GM21367 (cell line): Measurements from ENCODE around the gene SLC2A6.

Experiments
- ATAC-seq: cut with Tn5 transposase; IDR thresholded peaks from one replicate; pipeline ENCODE4 v1.9.1; 2021; ENCODE audit not compliant: unreplicated experiment

SLC2A6 gene

DNA sequence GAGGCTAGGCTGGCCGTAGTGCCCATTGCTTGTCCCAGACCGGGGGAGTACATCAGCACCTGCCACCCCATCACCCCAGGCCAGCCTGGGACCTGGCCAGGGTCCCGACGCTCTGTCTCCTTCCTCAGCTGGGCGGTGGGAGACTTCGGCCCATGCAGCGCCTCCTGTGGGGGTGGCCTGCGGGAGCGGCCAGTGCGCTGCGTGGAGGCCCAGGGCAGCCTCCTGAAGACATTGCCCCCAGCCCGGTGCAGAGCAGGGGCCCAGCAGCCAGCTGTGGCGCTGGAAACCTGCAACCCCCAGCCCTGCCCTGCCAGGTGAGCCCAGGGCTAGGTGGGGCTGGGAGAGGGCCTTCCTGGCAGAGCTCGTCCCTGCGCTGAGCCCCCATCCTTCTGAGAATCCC, 35.7 kb downstream of the SLC2A6 start:
- no peak for ATAC-seq

DNA sequence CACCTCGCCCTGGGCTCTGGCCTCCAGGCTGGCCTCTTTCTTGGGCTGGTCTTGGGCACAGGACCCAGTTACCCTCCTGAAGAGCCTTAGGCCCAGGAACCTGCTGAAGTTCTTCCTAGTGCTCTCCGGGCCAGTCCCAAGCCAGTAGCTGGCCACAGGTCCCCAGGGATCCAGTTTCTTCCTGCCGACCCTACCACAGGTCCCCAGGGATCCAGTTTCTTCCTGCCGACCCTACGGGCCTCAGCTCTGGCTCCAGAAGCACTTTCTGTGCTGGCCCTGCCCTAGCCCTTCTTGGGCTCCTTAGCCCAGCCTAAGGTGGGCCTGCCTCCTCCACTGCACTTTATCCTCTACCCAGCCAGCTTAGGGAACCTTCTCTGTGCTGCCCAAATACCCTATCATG, 37.3 kb downstream of the SLC2A6 start:
- ATAC-seq: no peak

DNA sequence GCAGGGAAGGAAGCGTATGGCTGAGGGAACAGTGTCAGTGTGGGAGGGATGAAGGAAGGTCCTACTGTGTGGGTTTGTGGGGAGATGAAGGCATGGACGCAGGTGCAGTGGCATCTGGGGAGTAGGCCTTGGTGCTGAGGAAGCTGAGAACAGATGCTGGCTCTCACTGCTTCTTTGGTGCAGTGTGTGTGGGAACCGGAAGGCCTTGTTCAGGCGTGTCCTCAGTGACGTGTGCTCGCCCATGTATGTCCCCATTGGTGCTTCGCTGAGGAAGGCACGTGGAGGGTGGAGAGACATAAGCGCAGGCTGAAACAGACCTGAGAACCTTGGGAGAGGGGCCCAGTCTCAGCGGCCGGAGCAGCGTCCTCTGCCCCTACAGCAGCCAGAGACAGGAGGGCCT, 38.0 kb downstream of the SLC2A6 start:
- no peak for ATAC-seq

DNA sequence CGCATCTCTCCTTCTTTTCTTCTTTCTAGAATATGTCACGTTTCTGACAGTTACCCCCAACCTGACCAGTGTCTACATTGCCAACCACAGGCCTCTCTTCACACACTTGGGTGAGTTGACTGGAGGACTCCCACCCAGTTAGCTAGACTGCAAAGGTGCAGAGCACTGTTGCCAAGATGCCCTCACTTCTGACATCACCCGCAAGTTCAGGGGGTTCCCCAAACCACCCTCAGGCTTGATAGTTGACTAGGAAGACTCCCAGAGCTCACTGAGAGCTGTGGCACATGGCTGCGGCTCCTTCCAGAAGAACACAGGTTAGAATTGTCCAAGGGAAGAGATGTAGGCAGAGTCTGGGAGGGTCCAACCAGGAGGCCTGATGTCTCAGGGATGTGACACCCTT, 39.6 kb downstream of the SLC2A6 start:
- no peak for ATAC-seq

DNA sequence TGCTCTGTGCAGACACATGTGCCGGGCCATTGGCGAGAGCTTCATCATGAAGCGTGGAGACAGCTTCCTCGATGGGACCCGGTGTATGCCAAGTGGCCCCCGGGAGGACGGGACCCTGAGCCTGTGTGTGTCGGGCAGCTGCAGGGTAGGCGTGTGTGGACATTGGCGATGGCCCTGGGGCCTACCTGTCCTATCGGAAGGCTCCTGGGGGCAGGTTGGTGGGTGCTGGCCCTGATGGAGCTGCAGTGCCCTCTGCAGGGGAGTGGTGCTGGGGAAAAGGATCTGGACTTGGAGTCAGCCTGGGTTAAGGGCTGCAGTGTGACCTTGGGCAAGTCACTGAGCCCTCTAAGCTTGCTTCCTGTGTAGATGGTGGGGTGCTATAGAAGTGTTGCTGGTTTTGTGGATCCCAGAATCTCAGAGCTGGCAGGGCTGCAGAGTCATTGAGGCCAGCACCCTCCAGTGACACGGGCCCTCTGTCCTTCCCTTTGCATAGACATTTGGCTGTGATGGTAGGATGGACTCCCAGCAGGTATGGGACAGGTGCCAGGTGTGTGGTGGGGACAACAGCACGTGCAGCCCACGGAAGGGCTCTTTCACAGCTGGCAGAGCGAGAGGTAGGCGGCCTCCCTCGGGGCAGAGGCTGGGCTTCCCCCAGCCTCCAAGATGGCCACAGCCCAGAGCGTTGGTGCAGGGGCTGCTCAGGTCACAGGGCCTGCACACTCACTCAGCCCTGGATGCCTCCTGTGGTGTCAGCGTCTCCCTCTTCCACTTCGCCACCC, 41.0 kb downstream of the SLC2A6 start:
- no peak for ATAC-seq

DNA sequence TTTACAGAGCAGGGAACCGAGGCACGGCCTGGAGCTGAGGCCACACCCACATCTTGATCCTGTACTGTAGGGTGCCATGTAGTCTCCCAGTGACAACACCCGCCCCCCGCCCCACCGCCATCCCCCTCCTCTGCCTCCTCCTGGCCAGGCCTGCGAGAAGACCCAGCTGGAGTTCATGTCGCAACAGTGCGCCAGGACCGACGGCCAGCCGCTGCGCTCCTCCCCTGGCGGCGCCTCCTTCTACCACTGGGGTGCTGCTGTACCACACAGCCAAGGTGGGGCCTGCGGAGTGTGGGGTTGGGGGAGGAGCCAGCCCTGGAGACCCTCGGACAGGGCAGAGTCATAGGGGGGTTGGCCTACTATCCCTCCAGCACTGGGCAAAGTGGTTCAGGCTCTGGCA, 42.2 kb downstream of the SLC2A6 start:
- no peak for ATAC-seq

DNA sequence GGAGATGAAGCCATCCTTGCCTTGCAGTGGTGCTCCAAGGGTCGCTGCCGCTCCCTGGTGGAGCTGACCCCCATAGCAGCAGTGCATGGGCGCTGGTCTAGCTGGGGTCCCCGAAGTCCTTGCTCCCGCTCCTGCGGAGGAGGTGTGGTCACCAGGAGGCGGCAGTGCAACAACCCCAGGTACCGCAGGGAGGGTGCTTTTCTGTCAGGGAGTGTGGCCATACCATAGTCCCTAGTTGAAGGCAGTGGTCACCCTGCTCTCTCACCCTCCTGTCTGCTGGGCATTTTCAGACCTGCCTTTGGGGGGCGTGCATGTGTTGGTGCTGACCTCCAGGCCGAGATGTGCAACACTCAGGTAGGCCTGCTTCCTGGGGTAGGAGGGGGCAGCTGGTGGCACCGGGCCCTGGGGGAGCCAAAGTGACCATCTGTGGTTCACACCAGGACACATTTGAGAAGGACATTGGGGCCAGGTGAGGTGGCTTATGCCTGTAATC, 45.5 kb downstream of the SLC2A6 start:
- no peak for ATAC-seq

DNA sequence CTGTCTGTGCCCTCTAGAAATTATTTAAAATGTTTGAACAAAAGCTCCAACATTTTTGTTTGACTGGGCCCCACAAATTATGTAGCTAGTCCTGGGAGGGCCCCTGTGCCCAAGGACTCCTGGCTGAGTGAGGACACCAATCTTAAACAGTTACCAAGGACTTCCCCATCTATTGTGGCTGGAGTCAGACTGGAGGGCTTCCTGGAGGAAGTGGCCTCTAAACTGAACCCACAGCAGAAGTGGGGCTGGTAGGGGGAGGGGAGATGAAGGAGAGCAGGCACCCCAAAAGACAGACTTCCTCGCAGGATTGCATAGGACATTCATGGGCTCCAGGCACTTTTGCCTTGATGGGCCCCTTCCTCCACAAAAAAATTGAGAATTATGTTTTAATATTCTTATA, 48.7 kb downstream of the SLC2A6 start:
- no peak for ATAC-seq

DNA sequence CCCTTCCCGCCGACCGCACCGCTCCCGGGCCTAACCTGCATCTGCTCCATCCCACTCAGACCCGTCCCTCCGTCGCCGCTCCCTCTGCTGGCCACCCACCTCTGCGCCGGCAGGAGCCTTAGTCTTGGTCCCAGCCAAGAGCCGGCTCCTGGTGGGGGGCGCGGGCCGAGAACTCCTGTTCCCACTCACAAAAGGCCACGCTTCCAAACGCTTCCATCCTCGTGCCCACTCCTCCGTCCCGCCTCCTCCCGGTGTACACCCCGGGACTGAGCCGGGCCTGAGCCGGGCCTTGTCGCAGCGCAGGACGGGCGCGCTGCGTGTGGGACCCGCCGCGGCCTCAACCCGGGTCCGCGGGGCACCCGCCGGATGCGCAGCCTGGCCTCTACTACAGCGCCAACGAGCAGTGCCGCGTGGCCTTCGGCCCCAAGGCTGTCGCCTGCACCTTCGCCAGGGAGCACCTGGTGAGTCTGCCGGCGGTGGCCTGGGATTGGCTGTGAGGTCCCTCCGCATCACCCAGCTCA, 49.2 kb downstream of the SLC2A6 start:
- no peak for ATAC-seq

DNA sequence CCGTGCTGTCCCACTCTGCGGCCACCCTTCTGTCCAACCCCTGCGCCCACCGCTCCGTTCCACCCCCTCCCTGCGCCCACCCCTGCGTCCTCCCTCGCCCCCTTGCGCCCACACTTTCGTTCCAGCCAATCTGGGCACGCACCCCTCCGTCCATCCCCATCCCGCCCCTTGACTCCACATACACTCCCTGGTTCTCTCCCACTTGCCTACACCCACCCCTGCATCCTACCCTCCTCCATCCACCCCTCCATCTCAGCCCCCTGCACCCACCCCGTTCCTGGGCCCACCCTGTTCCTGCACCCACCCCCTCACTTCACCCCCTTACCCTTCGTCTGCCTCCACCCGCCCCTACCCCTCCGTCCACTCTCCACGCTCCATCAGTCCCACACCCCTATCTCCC, 49.7 kb downstream of the SLC2A6 start:
- ATAC-seq: no peak

DNA sequence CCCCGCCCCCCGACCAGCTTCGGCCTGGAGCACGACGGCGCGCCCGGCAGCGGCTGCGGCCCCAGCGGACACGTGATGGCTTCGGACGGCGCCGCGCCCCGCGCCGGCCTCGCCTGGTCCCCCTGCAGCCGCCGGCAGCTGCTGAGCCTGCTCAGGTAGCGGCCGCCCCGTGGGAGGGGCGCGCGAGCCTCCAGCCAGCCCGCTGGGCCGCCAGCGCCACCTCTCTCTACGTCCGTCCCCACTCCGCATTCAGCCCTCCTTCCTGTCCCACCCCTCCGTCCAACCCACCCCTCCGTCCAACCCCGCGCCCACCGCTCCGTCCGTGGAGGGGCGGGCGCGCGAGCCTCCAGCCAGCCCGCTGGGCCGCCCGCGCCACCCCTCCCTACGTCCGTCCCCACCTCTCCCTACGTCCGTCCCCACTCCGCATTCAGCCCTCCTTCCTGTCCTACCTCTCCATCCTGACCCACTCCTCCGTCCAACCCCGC, 50.2 kb downstream of the SLC2A6 start:
- no peak for ATAC-seq

DNA sequence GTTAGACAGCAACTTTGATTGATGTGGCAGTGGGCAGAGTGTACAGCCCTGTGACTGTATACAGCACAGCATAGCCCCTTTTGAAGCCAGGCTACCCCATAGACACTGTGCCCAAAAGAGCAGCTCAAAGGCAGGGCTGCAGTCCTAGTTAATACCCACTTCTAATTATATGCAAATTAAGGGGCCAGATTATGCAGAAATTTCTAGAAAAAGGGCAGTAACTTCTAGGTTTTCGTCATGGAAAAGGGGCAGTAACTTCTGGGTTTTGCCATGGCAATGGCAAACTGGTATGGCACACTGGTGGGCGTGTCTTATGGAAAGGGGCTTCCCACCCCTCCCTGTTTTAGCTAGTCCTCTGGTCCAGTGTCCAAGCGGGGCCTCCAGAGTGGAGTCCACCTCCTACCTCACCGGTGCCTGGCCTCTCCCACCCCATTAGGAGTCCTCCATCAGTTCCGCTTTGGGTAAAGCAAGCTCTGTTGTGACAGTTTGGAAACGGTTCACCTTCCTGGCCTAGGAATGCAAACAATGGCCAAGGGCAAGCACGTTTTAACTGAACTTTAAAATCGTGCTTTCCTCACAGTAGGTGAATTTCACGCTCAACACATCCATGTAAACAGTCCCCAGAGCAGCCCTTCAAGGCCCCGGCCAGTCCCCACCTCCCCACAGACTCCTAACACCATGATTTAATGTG, 51.1 kb downstream of the SLC2A6 start:
- no peak for ATAC-seq

DNA sequence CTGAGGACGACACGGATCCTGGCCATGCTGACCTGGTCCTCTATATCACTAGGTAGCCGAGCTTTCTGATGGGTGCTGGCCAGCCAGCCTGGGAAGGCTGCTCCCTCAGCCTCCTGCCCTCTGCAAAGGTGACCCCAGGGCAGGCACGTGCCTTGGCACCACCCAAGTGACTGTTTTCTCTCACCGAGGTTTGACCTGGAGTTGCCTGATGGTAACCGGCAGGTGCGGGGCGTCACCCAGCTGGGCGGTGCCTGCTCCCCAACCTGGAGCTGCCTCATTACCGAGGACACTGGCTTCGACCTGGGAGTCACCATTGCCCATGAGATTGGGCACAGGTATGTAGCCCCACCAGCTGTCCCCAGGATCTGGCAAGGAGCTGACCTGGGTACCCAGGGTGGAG, 52.9 kb downstream of the SLC2A6 start:
- ATAC-seq: no peak

DNA sequence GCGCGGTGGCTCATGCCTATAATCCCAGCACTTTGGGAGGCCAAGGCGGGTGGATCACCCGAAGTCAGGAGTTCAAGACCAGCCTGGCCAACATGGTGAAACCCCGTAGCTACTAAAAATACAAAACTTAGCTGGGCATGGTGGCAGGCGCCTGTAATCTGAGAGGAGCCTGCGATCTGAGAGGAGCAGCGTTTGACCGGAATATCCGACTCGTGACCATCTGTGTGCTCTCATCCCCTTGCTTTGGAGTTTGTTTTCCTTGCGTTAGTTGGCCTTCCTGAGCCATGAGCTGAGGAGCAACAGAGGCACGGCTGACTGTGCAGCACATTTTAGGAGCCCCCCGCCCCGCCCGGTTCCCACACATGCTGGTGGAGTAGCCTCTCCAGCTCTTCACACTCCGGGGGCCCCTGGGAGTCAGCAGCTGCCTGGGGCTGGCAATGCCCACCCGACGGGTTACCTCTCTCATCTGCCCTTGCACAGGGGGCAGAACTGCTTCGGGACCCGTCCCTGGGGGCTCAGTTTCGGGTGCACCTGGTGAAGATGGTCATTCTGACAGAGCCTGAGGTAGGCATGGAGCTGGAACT, 53.8 kb downstream of the SLC2A6 start:
- ATAC-seq: no peak

DNA sequence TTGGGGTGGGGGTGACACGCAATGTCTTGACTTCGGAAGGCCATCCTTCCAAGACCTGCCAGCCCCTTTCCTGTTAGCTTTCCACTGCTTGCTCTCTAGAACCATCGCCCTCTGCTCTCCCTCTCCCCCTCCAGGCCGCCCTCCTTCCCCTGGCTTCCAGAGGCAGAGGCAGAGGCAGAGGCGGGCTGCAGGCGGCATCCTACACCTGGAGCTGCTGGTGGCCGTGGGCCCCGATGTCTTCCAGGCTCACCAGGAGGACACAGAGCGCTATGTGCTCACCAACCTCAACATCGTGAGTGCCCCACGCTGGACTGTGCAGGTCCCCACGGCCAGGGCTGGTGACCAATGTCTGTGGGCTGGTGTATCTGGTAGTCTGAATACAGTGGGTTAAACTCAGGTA, 54.7 kb downstream of the SLC2A6 start:
- no peak for ATAC-seq

DNA sequence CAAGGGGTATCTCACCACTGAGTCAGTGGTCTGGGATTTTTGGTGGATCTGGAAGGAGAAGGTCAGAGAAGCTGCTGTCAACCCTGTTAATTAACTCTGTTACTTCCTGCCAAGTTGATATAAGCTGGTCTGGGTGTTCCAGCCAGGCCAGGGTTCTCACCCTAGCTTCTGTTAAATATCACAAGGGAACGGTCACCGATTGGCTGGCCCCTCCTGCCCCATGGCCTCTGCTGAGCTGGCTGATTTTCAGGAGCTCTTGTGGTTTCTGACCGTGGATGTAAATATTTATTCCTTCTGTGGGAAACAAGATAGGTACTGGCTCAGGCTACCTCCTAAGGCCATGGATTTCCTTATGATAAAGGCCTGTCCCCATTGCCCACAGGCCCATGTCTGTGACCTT, 55.7 kb downstream of the SLC2A6 start:
- ATAC-seq: no peak

DNA sequence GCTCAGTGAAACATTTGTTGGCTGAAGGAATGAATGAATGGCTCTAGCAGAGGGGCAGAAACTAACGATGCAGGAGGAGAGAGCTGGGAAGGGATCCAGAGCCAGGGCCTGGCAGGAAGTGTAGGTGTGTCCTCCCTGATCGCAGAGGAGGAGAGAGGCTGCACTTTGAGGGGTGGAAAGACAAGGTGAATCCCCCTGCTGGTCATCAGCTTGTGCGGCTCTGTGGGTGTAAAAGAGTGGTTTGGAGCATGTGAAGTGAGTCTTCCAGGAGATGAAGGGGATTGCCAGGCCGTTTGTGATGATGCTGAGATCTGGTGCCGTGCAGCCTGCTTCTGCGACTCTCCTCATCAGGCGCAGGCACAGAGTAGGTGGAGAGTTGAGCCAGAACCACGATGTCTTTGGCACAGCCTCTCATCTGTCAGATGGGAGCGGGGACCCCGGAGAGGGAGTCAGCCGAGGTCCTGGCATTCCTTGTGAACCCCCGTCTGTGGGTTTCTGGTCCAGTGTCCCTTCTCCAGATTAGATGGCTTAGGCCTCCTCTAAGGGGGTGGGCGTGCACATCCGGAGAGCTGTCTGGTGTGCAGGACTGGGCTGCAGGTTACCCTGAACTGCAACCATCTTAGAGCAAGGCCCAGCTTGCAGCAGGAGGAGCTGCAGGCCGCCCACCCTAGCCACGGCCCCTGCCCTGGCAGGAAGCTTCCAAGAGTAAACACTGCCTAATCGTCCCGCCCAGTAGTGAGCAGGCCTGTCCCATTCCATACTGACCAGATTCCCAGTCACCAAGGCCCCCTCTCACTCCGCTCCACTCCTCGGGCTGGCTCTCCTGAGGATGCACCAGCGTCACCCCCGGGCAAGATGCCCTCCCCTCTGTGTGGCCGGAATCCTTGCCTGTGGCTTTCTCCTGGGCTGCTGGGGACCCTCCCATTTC, 57.0 kb downstream of the SLC2A6 start, which contains the start of gene ADAMTS13:
ADAMTS13 (plus strand) TSS at position 753 of the 928 bp plus-strand sequence; CDS start at position 830, 77 bp downstream.
- ATAC-seq: no peak
